Measurements from ENCODE around the gene ZNF33B.
"Not testable (repeated sequence)": the region's sequence is repeated elsewhere in the genome, so short reads cannot be mapped to it uniquely, and the experiment has no call there.

ZNF33B gene

DNA sequence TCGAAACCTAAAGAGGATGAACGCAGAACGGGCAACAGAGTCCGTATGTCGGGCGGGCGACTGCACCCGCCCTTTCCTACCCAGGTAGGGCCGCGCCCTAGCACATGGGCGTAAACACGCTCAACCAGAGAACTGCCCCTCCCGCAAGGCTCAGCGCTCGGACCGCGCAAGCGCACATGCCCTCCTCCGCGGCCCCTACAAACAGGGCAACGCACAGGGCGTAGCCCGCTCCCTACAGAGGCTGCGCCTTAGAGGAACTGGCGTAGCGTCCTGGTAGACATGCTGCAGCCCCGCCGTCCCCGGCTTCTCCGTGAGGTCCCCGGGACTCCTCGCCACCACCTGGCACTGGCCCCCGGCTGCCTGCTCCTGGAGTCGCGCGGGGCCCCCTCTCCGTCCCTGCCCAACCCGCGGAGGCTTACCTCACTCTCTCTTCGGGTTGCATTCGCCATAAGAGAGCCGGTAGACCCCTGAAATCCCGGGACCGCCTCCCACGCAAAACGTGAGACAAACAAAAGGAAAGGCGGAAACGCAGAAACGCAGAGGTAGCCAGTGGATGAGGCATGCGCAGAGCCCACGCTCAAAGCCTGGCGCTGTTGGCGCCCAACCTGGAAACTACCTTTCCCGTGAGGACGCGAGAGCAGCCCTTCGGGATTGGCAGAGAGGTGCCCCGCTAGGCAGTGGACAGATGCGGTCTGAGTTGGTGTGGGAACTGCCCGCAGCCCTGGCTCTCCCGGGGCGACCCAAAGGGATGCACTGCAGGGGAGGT lies at the start of gene ZNF33B:
TSS of gene ZNF33B (minus strand) at position 516 of the 766 bp plus-strand sequence. CDS start 1,642 bp downstream, outside the sequence.
- peak; percentile 50 for DNase-seq

DNA sequence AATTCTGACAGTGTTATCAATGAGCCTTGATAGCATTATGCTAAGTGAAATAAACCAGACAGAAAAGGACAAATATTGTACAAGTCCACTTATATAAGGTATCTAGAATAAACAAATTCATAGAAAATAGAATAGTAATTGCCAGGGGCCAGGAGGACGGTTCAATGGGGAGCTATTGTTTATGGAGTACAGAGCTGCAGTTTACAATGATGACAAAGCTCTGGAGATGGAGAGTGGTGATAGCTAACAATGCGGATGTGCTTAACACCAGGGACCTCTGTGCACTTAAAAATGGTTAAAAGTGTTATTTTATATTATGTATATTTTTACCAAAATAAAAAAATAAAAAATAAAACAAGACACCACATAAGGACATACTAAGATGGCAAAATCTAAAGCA lies 46.1 kb upstream of the ZNF33B start:
- DNase-seq, result no peak

DNA sequence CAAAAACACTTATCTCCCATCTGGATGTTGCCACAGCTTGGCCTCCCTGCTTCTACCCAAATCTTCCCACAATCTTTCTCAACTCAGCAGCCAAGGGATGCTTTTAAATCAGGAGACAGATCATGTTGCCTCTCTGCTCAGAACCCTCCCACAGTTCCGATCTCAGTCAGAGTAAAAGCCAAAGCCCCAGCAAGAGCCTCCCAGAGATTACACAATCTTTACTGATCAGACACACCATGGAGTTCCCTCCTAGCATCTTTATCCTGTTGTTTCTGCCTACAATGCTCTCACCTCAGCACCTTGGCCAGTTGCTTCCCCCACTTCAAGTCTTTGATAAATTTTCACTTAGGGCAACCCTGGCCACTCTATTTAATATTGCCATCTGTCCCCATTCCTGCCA lies 41.9 kb upstream of the ZNF33B start:
- no peak for DNase-seq

DNA sequence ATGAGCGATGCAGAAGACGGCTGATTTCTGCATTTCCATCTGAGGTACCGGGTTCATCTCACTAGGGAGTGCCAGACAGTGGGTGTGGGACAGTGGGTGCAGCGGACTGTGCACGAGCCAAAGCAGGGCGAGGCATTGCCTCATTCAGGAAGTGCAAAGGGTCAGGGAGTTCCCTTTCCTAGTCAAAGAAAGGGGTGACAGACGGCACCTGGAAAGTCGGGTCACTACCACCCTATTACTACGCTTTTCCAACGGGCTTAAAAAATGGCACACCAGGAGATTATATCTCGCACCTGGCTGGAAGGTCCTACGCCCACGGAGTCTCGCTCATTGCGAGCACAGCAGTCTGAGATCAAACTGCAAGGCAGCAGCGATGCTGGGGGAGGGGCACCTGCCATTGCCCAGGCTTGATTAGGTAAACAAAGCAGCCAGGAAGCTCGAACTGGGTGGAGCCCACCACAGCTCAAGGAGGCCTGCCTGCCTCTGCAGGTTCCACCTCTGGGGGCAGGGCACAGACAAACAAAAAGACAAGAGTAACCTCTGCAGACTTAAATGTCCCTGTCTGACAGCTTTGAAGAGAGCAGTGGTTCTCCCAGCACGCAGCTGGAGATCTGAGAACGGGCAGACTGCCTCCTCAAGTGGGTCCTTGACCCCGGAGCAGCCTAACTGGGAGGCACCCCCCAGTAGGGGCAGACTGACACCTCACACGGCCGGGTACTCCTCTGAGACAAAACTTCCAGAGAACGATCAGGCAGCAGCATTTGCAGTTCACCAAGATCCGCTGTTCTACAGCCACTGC lies 27.0 kb upstream of the ZNF33B start:
- DNase-seq, result not testable (repeated sequence)

DNA sequence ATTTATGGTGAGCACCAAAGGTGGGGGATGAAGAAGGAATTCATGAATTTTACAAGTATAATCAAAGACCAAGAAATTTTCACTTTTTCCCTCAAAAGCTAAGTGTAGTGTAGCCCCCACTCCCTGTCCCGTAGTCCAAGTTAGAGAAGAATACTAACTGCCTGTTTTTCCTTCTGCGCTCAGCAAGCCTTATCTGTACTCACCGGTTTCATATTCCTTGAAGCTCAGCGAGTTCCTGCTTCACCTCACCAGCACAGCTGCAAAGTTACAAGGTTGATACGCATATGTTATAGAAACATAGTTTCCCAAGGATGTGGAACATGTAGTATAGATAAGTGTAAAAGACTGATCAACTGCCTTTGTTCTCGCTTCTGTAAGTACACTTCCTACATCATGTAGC lies 16.0 kb upstream of the ZNF33B start:
- DNase-seq, result no peak

DNA sequence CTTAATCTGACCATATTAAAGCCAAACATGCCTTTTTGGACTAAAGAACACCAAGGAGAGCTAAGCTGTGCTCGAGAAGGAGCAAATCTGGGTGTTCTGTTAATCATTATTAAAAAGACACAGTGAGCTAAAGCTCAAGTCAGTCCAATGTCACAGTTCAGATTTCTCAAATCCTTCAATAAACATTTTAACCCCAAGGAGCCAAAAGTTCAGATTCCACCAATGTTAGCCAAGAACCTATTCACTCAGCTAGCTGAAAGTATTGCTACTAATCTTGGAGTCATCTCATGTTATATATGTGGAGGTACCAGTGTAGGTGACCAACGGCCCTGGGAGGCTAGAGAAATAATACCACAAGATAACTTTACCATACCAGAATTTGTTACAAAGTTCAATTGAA lies 14.5 kb upstream of the ZNF33B start:
- DNase-seq, result no peak

DNA sequence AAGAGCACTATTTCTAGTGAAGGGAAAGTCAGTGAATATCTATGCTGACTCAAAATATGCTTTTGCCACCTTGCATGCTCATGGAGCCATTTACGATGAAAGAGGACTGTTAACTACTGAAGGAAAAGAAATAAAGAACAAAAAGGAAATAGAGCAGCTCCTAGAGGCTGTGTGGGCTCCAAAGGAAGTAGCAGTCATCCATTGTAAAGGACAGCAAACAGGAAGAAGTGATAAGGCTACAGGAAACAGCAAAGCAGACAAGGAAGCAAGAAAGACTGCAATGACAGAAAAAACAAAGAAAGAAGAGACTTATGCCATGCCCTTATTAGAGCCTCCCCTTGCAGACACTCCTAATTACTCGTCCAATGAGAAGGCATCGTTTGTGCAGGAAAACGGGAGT lies 12.0 kb upstream of the ZNF33B start:
- DNase-seq, result no peak

DNA sequence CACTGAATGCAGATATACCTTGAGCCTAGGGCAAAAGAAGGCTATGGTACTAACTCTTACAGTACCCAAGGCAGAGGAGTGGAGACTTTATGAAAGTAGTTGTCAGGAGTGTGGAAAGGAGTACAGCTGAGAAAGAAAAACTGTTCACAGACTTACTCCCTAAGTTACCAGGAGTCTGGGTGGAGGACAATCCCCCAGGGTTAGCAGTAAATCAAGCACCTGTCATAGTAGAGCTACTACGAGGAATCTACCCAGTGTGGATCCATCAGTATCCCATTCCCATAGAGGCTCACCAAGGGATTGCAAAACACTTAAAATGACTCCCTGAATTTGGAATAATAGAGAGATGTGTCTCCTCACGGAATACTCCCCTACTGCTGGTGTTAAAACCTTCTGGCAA lies 10.1 kb upstream of the ZNF33B start:
- no peak for DNase-seq

DNA sequence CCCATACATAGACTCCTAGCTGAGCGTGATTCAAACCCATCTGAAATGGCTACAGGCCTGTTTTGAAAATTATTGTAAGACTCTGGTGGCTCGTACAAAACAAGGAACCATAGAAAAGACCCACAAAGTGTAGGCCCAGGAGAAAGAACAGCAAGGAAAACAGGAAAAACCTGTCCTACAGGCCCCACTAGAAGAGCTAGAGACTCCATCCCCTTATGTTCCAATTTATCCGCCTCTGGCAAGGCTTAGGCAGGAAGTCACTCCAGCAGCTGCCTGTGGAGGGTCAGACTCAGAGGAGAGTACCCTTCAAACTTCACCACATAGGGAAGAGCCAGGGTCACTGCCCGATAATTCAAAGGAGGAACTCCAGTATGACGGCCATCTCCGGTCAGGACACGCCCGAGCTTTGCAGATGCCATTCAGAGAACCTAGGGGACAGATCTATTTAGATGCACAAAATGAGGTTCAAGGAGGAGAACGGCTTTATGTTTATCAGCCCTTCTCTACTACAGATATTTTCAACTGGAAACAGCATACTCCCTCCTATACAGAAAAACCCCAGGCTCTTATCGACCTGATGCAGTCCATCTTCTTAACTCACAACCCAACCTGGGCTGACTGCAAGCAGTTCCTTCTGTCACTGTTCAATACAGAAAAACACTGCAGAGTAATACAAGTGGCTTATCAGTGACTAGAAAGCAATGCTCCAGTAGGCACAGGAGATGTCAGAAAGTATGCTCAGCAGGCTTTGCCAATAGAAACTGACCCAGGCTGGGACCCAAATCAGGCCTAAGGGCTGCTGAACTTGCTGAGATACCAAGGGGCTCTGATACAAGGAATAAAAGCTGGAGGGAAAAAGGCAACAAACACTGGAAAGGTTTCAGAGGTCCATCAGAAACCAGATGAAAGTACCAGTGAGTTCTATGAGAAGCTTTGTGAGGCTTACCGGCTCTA lies 8.6 kb upstream of the ZNF33B start:
- no peak for DNase-seq

DNA sequence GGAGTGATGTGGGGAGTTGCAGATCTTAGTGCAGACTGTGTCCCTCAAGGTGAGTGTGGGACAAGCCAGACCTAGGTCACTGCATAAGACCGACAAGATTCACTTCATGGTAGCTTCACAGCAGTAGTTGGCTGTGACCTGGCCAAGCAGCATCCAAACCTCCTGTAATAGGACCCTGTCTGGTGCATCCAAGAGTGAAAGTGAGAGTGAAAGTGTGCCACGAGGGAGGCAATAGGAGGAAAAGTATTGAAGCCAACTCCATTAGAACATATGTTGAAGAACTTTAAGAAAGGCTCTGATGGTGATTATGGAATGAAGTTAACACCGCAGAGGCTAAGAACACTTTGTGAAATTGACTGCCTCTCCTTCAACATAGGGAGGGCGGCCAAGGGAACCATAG lies 7.8 kb upstream of the ZNF33B start:
- no peak for DNase-seq

DNA sequence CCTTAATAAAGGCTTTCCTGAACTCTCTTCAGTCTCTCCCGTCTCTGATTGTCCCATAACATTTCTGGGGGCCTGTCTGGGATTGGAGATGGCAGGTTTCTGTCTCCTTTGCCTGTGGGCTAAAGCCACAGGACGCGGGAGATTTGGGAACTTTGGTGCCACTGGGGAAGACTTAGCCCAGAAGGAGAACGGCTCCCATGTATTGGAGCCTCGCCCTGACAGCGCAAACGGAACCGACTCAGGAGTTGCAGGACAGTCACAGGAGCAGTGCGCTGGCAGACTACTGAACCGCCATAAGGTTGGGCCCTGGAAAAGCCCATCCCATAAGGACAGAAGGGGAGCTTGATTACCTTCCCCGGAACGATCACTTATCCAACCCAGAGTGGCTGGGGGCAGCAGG lies 7.1 kb upstream of the ZNF33B start:
- no peak for DNase-seq

DNA sequence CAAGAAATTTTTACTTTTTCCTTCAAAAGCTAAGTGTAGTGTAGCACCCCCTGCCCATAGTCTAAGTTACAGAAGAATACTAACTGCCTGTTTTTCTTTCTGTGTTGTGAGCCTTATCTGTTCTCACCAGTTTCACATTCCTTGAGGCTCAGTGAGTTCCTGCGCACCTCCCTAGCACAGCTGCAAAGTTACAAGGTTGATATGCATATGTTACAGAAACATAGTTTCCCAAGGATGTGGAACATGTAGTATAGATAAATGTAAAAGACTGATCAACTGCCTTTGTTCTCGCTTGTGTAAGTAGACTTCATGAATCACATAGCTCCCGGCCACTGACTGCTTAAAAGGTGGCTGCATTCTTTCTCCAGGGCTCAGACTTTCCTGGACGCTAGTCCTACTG lies 6.7 kb upstream of the ZNF33B start:
- no peak for DNase-seq

DNA sequence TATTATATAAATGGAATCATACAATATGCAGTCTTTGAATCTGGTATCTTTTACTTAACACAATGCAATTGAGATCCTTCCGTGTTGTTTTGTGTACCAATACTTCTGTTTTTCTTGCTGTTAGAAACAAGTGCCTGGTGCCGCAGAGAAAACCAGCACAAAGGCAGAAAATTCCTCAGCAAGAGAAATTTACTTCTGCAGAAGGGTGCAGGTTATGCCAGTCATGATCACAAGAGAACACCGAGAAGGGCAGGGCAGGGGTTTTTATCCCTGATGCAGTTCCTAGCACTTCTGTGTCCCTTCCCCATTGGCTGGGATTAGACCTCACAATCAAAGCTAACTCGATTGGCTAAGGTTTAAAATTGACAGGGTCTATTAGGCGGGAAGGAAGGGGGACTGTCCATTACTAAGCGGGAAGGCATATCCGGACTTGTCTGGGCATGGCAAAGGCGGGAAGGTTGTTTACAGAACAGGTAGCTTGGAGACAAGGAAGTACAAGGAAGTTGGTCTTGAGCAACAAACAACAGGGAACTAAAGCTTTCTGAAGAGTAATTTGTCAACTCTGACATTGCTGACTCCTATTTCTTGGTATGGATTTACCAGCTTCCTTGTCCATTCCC lies 2.4 kb upstream of the ZNF33B start:
- DNase-seq, result no peak

DNA sequence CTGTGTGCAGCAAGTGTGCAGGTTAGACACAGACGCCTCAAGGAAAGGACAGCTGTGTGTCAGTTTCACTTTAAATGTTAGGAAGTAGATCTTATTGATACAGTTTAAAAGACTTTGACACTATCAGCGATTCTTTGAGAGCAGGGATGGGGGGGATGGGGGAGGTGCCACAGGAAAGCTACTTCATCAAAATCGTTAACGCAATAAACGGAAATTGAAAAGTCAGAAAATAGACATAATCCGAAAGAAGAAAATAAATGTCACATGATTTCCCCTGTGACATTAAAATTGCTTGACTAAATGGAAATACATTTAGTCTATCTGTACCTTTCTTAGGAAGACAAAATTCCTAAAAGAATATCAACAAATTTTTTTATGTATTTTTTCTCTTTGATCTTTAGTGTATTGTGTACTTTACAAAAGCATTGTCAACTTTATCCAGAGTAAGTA lies 476 bp upstream of the ZNF33B start:
- no peak for DNase-seq

DNA sequence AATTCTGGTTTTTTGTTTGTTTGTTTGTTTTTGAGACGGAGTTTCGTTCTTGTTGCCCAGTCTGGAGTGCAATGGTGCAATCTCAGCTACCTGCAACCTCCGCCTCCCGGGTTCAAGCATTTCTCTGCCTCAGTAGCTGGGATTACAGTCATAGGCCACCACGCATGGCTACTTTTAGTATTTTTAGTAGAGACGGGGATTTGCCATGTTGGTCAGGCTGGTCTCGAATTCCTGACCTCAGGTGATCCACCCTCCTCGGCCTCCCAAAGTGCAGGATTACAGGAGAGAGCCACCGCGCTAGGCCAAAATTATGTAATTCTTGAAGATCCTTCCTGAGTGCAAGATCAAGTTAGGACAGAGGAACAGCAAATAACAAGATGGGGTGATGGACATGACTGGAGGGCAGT lies 719 bp downstream of the ZNF33B start:
- no peak for DNase-seq

DNA sequence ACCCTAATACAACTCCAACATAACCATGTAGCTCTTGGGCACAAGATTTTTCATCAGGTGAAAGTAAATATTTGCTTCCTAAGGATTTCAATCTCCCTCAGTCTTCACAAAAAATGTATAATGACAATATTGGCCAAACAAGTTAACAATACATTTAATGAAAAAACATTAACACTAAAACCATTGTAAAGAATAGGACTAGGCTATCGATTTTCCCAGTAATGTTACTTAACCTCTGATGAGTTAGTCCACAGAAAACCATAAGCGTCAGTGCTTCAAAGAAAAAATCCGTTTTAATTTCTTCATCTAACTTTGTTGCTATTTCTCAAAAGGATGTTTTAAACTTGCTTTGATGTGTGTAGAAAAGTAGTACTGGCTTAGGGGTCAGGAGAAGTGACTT lies 1.2 kb downstream of the ZNF33B start:
- no peak for DNase-seq

DNA sequence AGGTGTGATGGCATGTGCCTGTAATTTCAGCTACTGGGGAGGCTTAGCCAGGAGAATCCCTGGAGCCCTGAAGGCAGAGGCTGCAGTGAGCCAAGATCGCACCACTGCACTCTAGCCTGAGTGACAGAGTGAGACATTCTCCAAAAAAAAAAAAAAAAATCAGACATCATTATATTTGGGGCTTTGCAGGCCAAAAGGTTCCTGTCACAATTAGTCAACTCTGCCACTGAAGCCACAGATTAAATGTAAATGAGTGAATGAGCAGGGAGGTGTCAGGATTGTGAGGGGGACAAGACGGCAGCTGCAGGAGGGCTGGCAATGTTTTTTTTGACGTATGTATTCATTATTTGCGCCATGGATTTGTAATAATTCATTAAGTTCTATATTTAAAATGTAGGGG lies 3.3 kb downstream of the ZNF33B start:
- DNase-seq, result no peak

DNA sequence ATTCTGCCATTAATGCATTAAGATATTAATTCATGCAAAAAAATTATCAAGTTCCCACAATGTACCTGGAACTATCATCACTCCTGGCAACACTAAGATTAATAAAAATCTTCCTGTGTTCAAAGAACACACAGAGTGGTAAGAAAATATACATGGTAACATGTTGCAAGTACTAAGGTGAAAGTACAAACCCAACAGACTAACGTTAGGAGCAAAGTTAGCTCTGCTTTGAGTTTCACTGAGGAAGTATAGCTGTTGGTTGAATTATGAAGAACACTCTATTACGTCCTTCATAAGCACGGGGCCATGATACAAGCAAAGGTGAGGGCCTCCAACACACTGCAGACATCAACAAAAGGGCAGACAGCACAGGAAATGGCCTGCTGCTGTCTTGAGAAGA lies 5.8 kb downstream of the ZNF33B start:
- DNase-seq, result no peak

DNA sequence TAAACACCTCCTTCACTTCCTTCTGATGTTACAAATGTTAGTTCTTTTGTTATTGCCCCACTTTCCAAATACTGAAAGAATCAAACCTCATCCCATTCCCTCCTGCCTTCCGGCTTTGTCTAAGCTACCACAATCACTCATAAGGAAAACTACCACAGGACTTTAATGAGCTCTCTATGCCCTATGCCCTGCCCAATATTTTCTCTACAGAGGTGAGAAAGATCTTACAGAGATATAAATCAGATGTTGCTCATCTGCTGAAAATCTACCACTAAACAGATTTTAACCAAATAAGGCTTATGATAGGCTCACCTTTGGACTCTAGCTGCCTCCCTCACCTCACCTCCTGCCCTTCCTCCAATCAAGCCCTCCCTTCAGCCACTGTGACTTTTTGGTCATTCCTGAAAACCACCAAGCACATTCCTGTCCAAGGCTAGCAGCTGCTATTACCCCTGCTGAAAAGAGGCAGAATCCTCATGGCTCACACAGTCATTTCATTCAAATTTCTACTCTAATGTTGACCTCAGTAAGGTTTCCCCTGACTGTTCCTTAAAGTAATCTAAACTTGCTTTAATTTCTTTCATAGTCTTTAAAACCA lies 7.7 kb downstream of the ZNF33B start:
- no peak for DNase-seq

DNA sequence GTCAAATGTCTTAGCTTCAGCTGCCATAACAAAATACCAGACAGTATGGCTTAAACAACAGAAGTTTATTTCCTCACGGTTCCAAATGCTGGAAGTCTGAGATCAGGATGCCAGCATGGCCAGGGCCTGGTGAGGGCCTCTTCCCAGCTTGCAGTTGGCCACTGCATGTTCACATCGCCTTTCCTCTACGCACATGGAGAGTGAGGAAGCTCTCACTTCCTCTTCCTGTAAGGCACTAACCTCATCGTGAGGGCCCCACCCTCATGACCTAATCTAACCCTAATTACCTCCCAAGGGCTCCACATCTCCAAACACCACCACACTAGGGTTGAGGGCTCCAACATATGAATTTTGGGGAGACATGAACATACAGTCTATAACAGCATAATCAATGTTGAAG lies 14.4 kb downstream of the ZNF33B start:
- DNase-seq, result no peak

DNA sequence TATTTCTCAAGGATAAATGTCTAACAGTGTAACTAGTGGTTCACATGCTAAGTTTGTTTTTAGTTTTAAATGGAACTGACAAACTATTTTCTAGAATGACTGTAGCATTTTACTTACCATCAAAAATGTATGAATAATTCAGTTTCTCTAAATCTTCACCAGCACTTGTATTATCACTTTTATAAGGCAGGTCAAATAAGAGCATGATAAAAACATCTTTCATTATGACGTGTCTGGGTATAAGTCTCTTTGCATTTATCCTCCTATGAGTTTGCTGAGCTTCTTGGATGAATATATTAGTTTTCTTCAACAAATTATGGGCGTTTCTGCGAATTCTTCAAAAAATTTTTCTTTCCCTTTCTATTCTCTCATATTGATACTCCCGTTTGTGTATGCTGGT lies 19.9 kb downstream of the ZNF33B start:
- no peak for DNase-seq

DNA sequence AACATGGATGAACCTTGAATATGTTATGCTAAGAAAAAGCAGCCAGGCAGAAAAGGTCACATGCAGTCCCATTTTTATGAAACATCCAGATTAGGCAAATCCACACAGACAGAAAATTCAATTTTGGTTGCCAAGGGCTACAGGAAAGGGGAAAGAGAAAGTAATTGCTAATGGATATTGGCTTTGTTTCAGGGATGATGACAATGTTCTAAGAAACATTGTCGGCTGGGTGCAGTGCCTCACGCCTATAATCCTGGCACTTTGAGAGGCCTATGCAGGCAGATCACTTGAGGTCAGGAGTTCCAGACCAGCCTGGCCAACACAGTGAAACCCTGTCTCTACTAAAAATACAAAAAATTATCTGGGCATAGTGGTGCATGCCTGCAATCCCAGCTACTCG lies 23.0 kb downstream of the ZNF33B start:
- DNase-seq, result no peak
